ENCODE results near the gene DYNLL1. TPM values are rescaled to one million over a fixed set of nuclear protein-coding genes. Genes with fewer than 3 reads are reported as not detected.

Gene DYNLL1
- total and polyA plus RNA-seq, 2 of the 13 experiments (the other 11 are each of a cell fraction or from before 2014, with no cell fraction given): 271 to 294 TPM

GRCh38 chr12:120469450-120470149 lies 26.3 kb upstream of the DYNLL1 start, which contains the start of gene SRSF9 (continued):
- no peak; the same call in 1 of the 2 replicates for TF ChIP-seq ZNF713 (CRISPR knock-in tag; IDR thresholded peaks at IDR 0.05)
- 0 out of 2 replicates have a peak, but pooled peaks have one; percentile 44 for TF ChIP-seq TOE1 (CRISPR knock-in tag; IDR thresholded peaks at IDR 0.05)
- TF ChIP-seq HNRNPUL1 (IDR thresholded peaks at IDR 0.05; ENCODE audit: low read depth, low read length): peak; percentile 56; the same call in 1 of the 2 replicates
- TF ChIP-seq KDM6A (CRISPR knock-in tag; IDR thresholded peaks at IDR 0.05; ENCODE audit: low read depth): no peak
- TF ChIP-seq HES4 (CRISPR knock-in tag; IDR thresholded peaks at IDR 0.05; ENCODE audit: borderline replicate concordance): peak; percentile 90
- TF ChIP-seq ZNF101 (CRISPR knock-in tag; IDR thresholded peaks at IDR 0.05; ENCODE audit: borderline replicate concordance, low read depth): no peak
- TF ChIP-seq NBN (conservative IDR thresholded peaks at IDR 0.05): no peak
- peak; percentile 73; the same call in 1 of the 2 replicates for TF ChIP-seq EED (CRISPR knock-in tag; IDR thresholded peaks at IDR 0.05)
- TF ChIP-seq, protein P1, sequence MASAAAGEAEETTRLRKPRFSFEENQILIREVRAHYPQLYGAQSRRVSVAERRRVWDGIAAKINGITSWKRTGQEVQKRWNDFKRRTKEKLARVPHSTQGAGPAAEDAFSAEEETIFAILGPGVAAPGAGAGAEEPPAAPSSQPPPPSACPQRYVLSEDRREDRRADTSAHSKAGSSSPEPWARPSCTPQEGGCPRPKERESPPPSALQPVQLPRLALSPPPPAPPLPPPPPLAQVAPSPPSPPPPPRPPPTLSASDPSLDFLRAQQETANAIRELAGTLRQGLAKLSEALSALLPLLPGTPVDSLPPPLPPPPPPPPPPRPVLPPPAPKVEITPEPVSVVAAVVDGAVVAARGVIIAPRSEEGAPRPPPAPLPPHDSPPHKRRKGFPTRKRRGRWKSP (CRISPR knock-in tag; IDR thresholded peaks at IDR 0.05): peak; percentile 21; the same call in 1 of the 2 replicates
- TF ChIP-seq ZNF672 (CRISPR knock-in tag; IDR thresholded peaks at IDR 0.05): no peak
- no peak for TF ChIP-seq GPBP1L1 (CRISPR knock-in tag; IDR thresholded peaks at IDR 0.05)
- peak; percentile 68 for TF ChIP-seq ZNF547 (CRISPR knock-in tag; IDR thresholded peaks at IDR 0.05)
- TF ChIP-seq ZNF501 (CRISPR knock-in tag; IDR thresholded peaks at IDR 0.05): peak; percentile 51
- no peak for TF ChIP-seq PBX3 (CRISPR knock-in tag; IDR thresholded peaks at IDR 0.05; ENCODE audit: borderline replicate concordance)
- no peak for TF ChIP-seq ZNF326 (CRISPR knock-in tag; IDR thresholded peaks at IDR 0.05; ENCODE audit: borderline replicate concordance)
- peak; percentile 85; the same call in 1 of the 2 replicates for TF ChIP-seq CSRNP1 (CRISPR knock-in tag; IDR thresholded peaks at IDR 0.05)
- TF ChIP-seq ZNF784 (CRISPR knock-in tag; IDR thresholded peaks at IDR 0.05; ENCODE audit: borderline replicate concordance): peak; percentile 54; the same call in 1 of the 2 replicates
- no peak for TF ChIP-seq AKAP8 (CRISPR knock-in tag; IDR thresholded peaks at IDR 0.05)
- no peak for TF ChIP-seq HOXA7 (CRISPR knock-in tag; IDR thresholded peaks at IDR 0.05)
- TF ChIP-seq, protein P2, sequence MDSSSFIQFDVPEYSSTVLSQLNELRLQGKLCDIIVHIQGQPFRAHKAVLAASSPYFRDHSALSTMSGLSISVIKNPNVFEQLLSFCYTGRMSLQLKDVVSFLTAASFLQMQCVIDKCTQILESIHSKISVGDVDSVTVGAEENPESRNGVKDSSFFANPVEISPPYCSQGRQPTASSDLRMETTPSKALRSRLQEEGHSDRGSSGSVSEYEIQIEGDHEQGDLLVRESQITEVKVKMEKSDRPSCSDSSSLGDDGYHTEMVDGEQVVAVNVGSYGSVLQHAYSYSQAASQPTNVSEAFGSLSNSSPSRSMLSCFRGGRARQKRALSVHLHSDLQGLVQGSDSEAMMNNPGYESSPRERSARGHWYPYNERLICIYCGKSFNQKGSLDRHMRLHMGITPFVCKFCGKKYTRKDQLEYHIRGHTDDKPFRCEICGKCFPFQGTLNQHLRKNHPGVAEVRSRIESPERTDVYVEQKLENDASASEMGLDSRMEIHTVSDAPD (CRISPR knock-in tag; IDR thresholded peaks at IDR 0.05): 0 out of 2 replicates have a peak, but pooled peaks have one; percentile 42
- TF ChIP-seq ZNF788 (CRISPR knock-in tag; IDR thresholded peaks at IDR 0.05; ENCODE audit: borderline replicate concordance): peak; percentile 72; the same call in 1 of the 2 replicates
- TF ChIP-seq ISL2 (CRISPR knock-in tag; IDR thresholded peaks at IDR 0.05): peak; percentile 58; the same call in 1 of the 2 replicates
